ENCODE data around the gene MAN2A1. TPM values are rescaled to one million over a fixed set of nuclear protein-coding genes. Genes with fewer than 3 reads are reported as not detected.

Gene MAN2A1
- total and polyA plus RNA-seq, 2 experiments from 2014 or later: 32.5 to 129 TPM

DNA sequence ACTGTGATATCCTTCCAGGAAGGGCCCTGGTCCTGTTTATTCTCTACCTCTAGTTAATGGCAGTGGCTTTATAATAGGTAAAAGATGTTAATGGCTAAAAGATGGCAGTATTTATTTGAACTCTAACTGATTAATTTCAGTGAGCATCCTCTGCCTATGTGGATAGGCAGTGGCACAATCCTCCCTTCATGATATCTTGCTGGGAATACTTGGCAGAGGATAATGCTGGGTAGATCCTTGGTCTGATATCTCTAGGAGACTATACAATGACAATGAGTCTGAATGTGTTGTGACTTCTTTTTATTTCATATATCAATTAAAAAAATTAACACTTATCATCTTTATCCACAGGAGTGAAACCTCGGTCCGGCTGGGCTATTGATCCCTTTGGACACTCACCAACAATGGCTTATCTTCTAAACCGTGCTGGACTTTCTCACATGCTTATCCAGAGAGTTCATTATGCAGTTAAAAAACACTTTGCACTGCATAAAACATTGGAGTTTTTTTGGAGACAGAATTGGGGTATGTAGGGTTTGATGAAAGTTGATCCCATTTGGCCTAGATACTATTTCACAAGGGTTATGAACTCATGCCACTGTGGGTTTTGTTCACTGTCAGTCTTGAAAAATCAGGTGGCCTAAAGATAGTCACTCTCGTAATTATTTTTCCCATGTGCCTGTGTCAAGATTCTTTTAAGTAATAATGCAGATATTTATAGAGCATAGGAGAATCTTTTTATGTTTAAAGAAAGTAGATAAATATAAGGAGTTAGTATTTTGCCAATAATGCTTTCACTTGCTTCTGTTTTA, 77.7 kb downstream of the MAN2A1 start:
- Histone ChIP-seq H2AFZ (no peak overlapping the region), H3F3A (replicated peaks; ENCODE audit: low read depth) (no peaks in the 10 kb centered on the region), H3K4me2 (no peak overlapping the region), H3K79me2 (replicated peaks; ENCODE audit: insufficient read depth) (peaks cover 56% of the 10 kb centered on the region), H3K27me3 (ENCODE audit: insufficient read depth) (no peaks in the 10 kb centered on the region), H3K4me3 (no peak overlapping the region), H3K36me3 (ENCODE audit: insufficient read depth) (no peaks in the 10 kb centered on the region; the same call in 1 of the 2 replicates), H3K27ac (ENCODE audit: low read depth) (no peak overlapping the region), H4K20me1 (replicated peaks; ENCODE audit: insufficient read depth) (peaks cover 7% of the 10 kb centered on the region), H3K9me2 (ENCODE audit: insufficient read depth) (no peaks in the 10 kb centered on the region), H3K4me1 (ENCODE audit: insufficient read depth) (no peaks in the 10 kb centered on the region)
- Mint-ChIP-seq H3K9me3 (no peaks in the 10 kb centered on the region), H3K36me3 (ENCODE audit: low read depth) (peaks cover 32% of the 10 kb centered on the region), H3K4me3 (no peak overlapping the region), H3K4me1 (peaks cover 16% of the 10 kb centered on the region; the same call in 2 of the 3 replicates), H3K27me3 (ENCODE audit: insufficient read depth, low read depth, poor library complexity) (peaks cover 4% of the 10 kb centered on the region), H3K27ac (no peak overlapping the region)
- DNase-seq (ENCODE audit: low spot score): no peak
- no peak for TF ChIP-seq REST (IDR thresholded peaks at IDR 0.05; ENCODE audit: unreplicated experiment)
- no peak for TF ChIP-seq EZH2phosphoT487 (IDR thresholded peaks at IDR 0.05; ENCODE audit: unreplicated experiment)
- TF ChIP-seq EZH2 (IDR thresholded peaks at IDR 0.05; ENCODE audit: low read depth, unreplicated experiment): no peak
- no peak for TF ChIP-seq JUNB (IDR thresholded peaks at IDR 0.05; ENCODE audit: unreplicated experiment)
- no peak for TF ChIP-seq POLR2AphosphoS5 (IDR thresholded peaks at IDR 0.05; ENCODE audit: low read depth)
- no peak for TF ChIP-seq NANOG (IDR thresholded peaks at IDR 0.05; ENCODE audit: borderline replicate concordance)
- no peak for TF ChIP-seq ETS1 (IDR thresholded peaks at IDR 0.05)
- no peak for TF ChIP-seq ZNF114 (CRISPR knock-in tag; IDR thresholded peaks at IDR 0.05)
- TF ChIP-seq, protein P1, sequence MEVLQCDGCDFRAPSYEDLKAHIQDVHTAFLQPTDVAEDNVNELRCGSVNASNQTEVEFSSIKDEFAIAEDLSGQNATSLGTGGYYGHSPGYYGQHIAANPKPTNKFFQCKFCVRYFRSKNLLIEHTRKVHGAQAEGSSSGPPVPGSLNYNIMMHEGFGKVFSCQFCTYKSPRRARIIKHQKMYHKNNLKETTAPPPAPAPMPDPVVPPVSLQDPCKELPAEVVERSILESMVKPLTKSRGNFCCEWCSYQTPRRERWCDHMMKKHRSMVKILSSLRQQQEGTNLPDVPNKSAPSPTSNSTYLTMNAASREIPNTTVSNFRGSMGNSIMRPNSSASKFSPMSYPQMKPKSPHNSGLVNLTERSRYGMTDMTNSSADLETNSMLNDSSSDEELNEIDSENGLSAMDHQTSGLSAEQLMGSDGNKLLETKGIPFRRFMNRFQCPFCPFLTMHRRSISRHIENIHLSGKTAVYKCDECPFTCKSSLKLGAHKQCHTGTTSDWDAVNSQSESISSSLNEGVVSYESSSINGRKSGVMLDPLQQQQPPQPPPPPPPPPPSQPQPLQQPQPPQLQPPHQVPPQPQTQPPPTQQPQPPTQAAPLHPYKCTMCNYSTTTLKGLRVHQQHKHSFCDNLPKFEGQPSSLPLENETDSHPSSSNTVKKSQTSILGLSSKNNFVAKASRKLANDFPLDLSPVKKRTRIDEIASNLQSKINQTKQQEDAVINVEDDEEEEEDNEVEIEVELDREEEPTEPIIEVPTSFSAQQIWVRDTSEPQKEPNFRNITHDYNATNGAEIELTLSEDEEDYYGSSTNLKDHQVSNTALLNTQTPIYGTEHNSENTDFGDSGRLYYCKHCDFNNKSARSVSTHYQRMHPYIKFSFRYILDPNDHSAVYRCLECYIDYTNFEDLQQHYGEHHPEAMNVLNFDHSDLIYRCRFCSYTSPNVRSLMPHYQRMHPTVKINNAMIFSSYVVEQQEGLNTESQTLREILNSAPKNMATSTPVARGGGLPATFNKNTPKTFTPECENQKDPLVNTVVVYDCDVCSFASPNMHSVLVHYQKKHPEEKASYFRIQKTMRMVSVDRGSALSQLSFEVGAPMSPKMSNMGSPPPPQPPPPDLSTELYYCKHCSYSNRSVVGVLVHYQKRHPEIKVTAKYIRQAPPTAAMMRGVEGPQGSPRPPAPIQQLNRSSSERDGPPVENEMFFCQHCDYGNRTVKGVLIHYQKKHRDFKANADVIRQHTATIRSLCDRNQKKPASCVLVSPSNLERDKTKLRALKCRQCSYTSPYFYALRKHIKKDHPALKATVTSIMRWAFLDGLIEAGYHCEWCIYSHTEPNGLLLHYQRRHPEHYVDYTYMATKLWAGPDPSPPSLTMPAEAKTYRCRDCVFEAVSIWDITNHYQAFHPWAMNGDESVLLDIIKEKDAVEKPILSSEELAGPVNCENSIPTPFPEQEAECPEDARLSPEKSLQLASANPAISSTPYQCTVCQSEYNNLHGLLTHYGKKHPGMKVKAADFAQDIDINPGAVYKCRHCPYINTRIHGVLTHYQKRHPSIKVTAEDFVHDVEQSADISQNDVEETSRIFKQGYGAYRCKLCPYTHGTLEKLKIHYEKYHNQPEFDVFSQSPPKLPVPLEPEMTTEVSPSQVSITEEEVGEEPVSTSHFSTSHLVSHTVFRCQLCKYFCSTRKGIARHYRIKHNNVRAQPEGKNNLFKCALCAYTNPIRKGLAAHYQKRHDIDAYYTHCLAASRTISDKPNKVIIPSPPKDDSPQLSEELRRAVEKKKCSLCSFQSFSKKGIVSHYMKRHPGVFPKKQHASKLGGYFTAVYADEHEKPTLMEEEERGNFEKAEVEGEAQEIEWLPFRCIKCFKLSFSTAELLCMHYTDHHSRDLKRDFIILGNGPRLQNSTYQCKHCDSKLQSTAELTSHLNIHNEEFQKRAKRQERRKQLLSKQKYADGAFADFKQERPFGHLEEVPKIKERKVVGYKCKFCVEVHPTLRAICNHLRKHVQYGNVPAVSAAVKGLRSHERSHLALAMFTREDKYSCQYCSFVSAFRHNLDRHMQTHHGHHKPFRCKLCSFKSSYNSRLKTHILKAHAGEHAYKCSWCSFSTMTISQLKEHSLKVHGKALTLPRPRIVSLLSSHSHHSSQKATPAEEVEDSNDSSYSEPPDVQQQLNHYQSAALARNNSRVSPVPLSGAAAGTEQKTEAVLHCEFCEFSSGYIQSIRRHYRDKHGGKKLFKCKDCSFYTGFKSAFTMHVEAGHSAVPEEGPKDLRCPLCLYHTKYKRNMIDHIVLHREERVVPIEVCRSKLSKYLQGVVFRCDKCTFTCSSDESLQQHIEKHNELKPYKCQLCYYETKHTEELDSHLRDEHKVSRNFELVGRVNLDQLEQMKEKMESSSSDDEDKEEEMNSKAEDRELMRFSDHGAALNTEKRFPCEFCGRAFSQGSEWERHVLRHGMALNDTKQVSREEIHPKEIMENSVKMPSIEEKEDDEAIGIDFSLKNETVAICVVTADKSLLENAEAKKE (CRISPR knock-in tag; IDR thresholded peaks at IDR 0.05): no peak
- no peak for TF ChIP-seq ZNF331 (CRISPR knock-in tag; IDR thresholded peaks at IDR 0.05; ENCODE audit: low read depth)
- TF ChIP-seq, protein P2, sequence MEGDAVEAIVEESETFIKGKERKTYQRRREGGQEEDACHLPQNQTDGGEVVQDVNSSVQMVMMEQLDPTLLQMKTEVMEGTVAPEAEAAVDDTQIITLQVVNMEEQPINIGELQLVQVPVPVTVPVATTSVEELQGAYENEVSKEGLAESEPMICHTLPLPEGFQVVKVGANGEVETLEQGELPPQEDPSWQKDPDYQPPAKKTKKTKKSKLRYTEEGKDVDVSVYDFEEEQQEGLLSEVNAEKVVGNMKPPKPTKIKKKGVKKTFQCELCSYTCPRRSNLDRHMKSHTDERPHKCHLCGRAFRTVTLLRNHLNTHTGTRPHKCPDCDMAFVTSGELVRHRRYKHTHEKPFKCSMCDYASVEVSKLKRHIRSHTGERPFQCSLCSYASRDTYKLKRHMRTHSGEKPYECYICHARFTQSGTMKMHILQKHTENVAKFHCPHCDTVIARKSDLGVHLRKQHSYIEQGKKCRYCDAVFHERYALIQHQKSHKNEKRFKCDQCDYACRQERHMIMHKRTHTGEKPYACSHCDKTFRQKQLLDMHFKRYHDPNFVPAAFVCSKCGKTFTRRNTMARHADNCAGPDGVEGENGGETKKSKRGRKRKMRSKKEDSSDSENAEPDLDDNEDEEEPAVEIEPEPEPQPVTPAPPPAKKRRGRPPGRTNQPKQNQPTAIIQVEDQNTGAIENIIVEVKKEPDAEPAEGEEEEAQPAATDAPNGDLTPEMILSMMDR (conservative IDR thresholded peaks at IDR 0.05; ENCODE audit: low read depth in 2 of 2): no peak
- no peak for TF ChIP-seq STAT1 (IDR thresholded peaks at IDR 0.05; ENCODE audit: unreplicated experiment)
- no peak for TF ChIP-seq CREB1 (CRISPR knock-in tag; IDR thresholded peaks at IDR 0.05; ENCODE audit: low read depth)
- no peak for ATAC-seq
